HL-60/S4 (cell line): ENCODE results near the gene LMF1.
"Not testable (repeated sequence)": the region's sequence is repeated elsewhere in the genome, so short reads cannot be mapped to it uniquely, and the experiment has no call there.

Source experiments
- in situ Hi-C: fragments of 300-500 bp; cut with MboI; formaldehyde crosslinking; loops from 2 replicates; pipeline ENCODE4 v1.14.3; 2022; ENCODE audit warnings: low sequenced_read_pairs

The LMF1 gene

DNA sequence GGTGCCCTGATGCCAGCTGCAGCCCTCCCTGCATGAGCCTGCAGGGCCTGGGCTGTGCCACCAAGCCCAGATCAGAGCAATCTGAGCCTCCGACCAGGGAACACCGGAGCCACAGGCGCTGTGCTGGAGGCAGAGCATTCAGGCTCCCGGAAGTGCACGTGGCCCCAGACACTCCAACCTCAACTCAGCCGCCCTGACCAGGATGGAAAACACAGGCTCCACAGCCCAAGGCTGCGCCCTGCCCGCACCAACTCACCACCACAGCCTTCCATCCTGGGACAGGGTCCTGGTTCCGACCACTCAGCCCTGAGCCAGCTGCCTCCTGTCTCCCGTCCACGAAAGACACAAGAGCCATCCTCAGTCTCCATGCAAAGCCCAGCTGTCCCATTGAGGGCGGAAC, 18.5 kb downstream of the LMF1 start:
- in situ Hi-C loops: no loop called here

DNA sequence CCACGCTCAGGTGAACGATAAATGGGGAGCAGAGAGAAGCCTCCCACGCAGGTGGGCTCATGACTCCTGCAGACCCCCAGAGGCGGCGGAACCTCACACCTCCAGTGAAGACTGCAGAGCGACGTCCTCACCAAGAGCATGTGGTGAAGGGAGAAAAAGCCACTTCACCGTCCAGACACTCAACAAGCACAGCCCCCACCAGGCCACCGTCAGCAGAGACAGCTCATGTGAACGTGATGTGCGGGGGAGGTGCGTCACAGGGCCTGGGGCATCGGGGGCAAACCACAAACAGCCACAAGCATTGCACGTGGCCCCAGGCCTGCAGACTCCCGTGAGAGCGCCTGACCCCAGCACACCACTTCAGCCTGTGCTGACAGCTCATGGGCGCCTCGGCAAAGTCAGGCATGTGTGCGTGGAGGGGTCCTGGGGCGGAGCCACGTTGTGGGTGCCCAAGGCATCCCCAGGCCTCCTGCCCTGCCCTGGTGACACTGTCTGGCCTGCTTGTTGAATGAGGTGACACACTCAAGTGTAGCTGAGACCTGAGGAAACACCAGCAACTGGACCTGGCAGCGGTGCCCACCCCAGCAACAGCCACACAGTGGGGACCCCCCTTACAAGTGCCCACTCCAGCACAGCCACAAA, 19.0 kb downstream of the LMF1 start:
- in situ Hi-C loops: no loop called here

GRCh38 chr16:950733-951573, 19.8 kb downstream of the LMF1 start:
- in situ Hi-C loops: not testable (repeated sequence)

DNA sequence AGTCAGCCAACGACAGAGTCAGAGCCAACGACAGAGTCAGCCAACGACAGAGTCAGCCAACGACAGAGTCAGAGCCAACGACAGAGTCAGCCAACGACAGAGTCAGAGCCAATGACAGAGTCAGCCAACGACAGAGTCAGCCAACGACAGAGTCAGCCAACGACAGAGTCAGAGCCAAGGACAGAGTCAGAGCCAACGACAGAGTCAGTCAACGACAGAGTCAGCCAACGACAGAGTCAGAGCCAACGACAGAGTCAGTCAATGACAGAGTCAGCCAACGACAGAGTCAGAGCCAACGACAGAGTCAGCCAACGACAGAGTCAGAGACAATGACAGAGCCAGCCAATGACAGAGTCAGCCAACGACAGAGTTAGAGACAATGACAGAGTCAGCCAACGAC, 22.0 kb downstream of the LMF1 start:
- in situ Hi-C loops: not testable (repeated sequence)

- in situ Hi-C loops: not testable (repeated sequence)
These were observed 22.9 kb downstream of the LMF1 start for GRCh38 chr16:947922-948303.

- in situ Hi-C loops: no loop called here
These were observed 23.4 kb downstream of the LMF1 start for GRCh38 chr16:947255-947921.

DNA sequence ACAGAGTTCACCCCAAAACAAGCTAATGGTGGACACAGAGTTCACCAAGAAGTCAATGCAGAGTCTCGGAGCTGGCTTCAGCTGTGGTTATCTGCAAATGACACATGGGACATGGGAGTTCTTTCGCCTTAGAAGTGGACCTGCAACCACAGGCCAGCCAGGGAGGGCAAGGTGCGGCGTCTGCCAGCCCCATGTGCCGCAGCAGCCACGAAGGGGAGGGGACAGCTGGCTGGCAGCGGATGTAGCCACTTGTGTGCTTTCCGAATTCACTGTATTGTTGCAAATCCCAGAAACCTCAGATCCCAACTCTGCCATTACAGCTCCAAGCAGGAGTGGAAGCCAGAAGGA, 24.8 kb downstream of the LMF1 start:
- in situ Hi-C loops: no loop called here

DNA sequence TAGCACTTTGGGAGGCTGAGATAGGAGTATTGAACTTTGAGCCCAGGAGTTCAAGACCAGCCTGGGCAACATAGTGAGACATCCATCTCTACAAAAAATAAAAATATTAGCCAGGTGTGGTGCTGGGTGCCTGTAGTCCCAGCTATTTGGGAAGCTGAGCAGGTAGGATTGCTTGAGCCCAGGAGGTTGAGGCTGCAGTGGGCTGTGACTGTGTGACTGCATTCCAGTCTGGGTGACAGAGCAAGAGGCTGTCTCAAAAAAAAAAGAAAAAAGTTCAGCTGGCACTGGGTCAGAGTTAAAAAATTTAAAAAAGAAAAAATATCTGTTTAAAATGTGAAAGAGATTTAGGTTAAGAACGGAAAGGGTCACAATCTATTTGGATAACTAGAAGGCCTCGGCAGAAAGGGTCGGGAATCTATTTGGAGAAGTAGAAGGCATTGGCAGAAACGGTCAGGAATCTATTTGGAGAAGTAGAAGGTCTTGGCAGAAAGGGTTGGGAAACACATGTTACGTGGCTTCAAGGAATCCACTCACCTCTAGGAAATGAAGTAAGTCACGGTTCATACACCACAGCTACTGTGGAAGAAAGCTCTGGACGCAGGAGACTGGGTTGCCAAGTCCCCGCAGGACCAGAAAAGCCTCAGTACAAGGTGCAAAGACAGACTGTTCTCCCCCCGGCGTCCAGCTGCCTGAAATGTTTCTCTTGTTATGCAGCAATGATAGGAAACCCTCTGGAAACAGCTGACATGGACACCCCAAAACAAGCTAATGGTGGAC, 25.3 kb downstream of the LMF1 start:
- in situ Hi-C loops: no loop called here

DNA sequence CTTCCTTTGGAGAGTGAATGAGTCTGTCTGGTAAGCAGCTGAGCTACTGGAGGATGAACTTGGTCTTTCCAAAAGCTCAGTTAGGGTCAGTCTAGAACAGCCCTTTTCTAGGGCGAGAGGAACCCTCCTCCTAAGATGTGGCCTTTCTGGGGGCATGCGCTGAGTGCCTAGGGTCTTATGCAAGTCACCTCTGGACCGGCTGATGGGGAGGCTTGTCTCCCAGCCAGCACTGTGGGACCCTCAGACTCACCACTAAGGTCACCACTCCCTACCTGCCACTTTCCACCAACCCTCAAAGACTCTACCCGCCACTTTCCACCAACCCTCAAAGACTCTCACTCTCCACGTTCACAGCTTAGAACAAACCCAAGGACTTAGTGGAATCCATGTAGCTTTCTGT, 26.8 kb downstream of the LMF1 start:
- in situ Hi-C loops: no loop called here

- in situ Hi-C loops: no loop called here
These were observed 28.2 kb downstream of the LMF1 start for GRCh38 chr16:942436-943060.

DNA sequence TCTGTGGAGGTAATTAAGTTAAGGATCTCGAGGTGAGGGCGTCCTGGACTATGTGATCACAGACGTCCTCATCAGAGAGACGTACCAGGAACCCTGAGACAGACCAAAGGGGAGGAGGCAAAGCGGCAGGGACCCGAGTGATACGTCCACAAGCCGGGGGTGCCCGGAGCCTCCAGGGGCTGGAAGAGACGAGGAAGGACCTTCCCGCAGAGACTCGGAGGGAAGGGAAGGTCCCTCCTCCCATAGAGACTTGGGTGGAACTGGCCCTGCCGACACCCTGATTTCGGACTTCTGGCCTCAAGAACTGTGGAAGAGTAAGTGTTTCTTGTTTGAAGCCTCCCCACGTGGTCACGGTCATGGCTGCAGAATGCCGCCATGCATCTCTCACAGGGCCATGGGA, 30.8 kb downstream of the LMF1 start:
- in situ Hi-C loops: no loop called here

DNA sequence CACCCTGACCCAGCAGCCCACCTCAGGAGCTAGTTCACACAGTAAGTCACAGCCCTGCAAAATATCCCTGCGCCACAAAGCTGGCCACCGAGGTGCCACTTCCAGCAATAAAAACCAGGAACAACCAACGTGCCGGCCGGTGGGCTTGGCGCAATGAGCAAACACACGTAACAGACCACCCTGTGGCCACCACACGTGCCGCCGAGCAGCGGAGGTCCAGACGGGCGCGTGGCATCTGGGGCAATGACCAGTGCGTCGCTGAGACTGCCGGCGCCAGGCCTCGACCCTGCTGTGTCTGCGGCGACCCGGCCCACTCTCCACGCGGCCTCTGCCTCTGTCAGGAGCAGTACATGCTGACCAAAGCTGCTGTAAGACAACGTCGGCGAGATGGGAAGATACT, 31.5 kb downstream of the LMF1 start:
- in situ Hi-C loops: no loop called here

DNA sequence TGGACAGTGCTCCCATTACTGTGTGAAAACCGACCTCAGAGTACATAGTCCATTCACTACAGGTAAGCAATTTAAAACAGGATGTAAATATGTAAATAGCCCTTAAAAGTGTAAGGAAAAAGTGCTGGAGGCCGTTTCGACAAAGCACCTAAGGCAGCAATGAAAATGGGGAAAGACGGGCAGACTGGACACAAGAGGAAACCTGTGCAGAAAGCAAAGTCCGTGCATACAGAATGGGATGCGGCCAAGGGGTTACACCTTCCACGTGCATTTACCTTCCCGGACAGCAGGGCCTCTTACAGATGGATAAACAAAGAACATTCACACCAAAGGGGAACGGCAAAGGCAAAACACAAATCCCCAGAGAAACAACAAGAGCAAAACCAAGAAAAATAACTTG, 32.0 kb downstream of the LMF1 start:
- in situ Hi-C loops: no loop called here

DNA sequence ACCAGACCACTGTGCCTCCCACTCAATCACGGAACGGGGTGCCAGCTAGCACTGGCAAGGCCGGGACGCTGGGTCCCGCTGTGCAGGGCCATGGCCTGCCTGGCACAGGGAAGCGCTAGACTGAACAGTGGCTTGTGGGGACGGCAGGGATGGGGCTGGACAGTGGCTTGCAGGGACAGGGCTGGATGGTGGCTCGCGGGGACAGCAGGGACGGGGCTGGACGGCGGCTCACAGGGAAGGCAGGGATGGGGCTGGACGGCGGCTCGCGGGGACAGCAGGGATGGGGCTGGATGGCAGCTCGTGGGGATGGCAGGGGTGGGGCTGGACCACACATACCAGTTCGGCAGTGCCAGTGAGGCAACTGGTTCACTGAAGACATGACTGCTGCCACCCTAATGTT, 32.6 kb downstream of the LMF1 start:
- in situ Hi-C loops: no loop called here

- in situ Hi-C loops: no loop called here
These were observed 33.1 kb downstream of the LMF1 start for GRCh38 chr16:937723-938122.

DNA sequence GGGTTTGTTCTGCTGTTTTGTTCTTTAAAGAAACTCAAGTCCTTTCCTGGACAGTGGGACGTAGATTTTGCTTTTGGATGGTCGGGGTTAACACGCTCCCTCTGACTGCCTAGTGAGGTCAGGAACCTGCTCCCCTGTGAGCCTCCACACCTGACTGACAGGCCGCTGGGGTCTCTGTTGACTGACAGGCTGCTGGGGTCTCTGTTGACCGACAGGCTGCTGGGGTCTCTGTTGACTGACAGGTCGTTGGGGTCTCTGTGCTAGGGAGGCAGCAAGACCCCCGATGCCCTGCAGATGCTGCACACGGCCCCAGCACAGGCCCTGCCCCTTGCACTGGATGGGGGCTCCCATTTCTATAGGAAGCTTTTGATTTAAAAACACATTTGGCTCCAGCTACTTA, 33.5 kb downstream of the LMF1 start:
- in situ Hi-C loops: no loop called here

DNA sequence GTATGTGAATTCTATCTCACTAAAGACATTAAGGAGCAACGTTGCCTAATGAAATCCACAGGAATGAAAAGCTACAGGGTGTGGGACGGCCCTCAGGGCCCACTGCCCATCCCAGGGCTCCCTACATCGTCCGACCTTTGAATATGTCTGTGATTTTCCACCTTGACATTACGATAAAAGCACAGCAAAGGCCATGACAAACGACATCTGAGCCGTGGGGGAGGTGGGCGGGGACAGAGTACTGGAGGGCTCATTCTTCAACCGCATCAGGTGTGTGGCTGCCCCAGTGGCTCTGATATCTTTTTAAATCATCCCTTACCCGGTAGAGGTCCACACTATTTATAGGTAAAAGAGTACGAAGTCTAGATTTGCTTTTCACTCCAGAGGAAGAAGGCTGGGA, 35.1 kb downstream of the LMF1 start:
- in situ Hi-C loops: no loop called here

- in situ Hi-C loops: no loop called here
These were observed 36.6 kb downstream of the LMF1 start for GRCh38 chr16:934178-934577.

DNA sequence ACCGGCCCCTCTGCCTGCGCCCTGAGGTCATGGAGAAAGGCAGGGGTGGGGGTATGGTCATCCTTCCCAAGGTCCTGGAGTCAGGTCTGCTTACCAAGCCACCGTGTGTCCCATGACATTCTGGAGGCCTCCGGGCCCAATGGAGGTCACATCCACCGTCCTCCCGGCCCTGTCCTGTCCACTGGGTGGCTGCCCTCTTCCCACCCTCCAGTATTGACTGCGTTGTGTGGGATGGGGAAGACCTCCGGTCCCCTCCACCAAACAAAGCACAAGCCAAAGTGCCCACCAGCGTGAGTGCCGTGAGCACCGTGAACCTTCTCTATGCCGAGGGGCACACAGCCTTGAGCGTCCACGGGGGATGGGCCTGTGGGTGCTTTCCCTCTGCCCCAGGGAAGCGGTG, 37.2 kb downstream of the LMF1 start:
- in situ Hi-C loops: no loop called here

DNA sequence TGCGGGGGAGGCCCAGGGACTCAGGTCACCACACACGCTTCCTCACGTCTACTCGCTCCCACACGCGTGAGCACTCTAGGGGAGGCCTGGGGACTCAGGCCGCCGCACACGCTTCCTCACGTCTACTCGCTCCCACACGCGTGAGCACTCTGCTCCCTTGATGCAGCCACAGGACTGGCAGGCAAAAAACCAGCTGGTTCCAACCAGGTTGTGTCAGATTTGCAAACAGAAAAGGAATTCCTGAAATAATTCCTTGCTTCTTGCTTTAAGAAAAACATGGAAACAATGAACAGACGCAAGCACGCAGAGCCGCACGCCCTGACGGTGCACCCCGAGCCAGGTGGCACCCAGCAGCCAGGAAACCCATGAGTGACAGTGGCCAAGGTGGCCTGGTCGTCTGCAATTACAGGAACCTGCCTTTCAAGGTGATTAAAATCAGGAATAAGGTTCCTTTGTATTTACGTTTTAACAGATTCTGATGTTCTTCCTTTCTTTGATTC, 37.9 kb downstream of the LMF1 start:
- in situ Hi-C loops: no loop called here
